Common myeloid progenitor, CD34-positive (primary cell): ENCODE data around the gene RABGAP1.

Experiments
- CTCF ChIA-PET: fragments of 350-600 bp; sonication (Branson Sonifier 250); formaldehyde crosslinking; loops from one replicate; lab custom pipeline; 2021; ENCODE audit warnings: antibody characterized with exemption; lab: Charles Lee
- POLR2A ChIA-PET: fragments of 350-600 bp; sonication (Branson Sonifier 250); formaldehyde crosslinking; loops from one replicate; lab custom pipeline; 2021; ENCODE audit warnings: antibody characterized with exemption; lab: Charles Lee
- DNase-seq, 3 donors: peaks; one replicate each; pipeline versions ENCODE4 v3.0.0 to v3.0.0-alpha.2; 2013
- H3K27ac ChIP-seq, 2 experiments: 1 replicate in 1 of 2; 2 replicates in 1 of 2; pipeline ENCODE4 v1.7.0; 2013; ENCODE audit warnings: inconsistent platforms in 2 of 2, low read length in 2 of 2, mild to moderate bottlenecking in 2 of 2, low read depth in 1 of 2, moderate library complexity in 1 of 2; ENCODE audit not compliant: severe bottlenecking in 2 of 2, insufficient read depth in 1 of 2, poor library complexity in 1 of 2
- H3K27me3 ChIP-seq, 5 experiments: replicated peaks in 2 of 5; 1 replicate in 3 of 5; 2 replicates in 2 of 5; pipeline versions ENCODE4 v1.6.1 to v1.7.0; 2013; ENCODE audit warnings: low read length in 4 of 5, mild to moderate bottlenecking in 2 of 5, moderate library complexity in 2 of 5, inconsistent platforms in 1 of 5; ENCODE audit not compliant: insufficient read depth in 5 of 5, control insufficient read depth in 4 of 5
- H3K36me3 ChIP-seq, 4 experiments: 1 replicate in 2 of 4; 2 replicates in 2 of 4; pipeline versions ENCODE4 v1.6.1 to v1.7.0; 2013; ENCODE audit warnings: low read length in 3 of 4, control low read depth in 1 of 4, mild to moderate bottlenecking in 1 of 4; ENCODE audit not compliant: control insufficient read depth in 4 of 4, insufficient read depth in 4 of 4
- H3K4me1 ChIP-seq, 4 experiments: 1 replicate in 3 of 4; 2 replicates in 1 of 4; pipeline versions ENCODE4 v1.6.1 to v1.7.1; 2013; ENCODE audit warnings: low read length in 3 of 4, mild to moderate bottlenecking in 3 of 4, control low read depth in 1 of 4, inconsistent platforms in 1 of 4, moderate library complexity in 1 of 4; ENCODE audit not compliant: control insufficient read depth in 4 of 4, insufficient read depth in 4 of 4; ENCODE audit errors: control extremely low read depth in 1 of 4
- H3K4me3 ChIP-seq, 7 experiments: 1 replicate in 4 of 7; 2 replicates in 3 of 7; pipeline versions ENCODE4 v1.5.1 to v1.7.0; 2013; ENCODE audit warnings: mild to moderate bottlenecking in 7 of 7, low read length in 6 of 7, moderate library complexity in 6 of 7, inconsistent platforms in 2 of 7, low read depth in 2 of 7, control low read depth in 1 of 7; ENCODE audit not compliant: insufficient read depth in 4 of 7, control insufficient read depth in 1 of 7; ENCODE audit errors: extremely low read depth in 1 of 7
- H3K9me3 ChIP-seq, 5 experiments: 1 replicate in 4 of 5; 2 replicates in 1 of 5; pipeline versions ENCODE4 v1.6.1 to v1.7.1; 2013; ENCODE audit warnings: low read length in 4 of 5, mild to moderate bottlenecking in 2 of 5, inconsistent platforms in 1 of 5, low read depth in 1 of 5, moderate library complexity in 1 of 5; ENCODE audit not compliant: control insufficient read depth in 4 of 5, insufficient read depth in 2 of 5; ENCODE audit errors: control extremely low read depth in 1 of 5
- WGBS: methylation state at CpG from one replicate; pipeline ENCODE4 v1.1.5; 2013; ENCODE audit not compliant: insufficient coverage; 5-methylcytosine and 5-hydroxymethylcytosine counted together

RABGAP1 gene

GRCh38 chr9:123090198-123090896 lies 149.5 kb downstream of the RABGAP1 start:
- Histone ChIP-seq H3K4me1 (no peaks in the 10 kb centered on the region), H3K9me3 (no peaks in the 10 kb centered on the region), H3K27me3 (no peaks in the 10 kb centered on the region), H3K36me3 (peaks cover 27 to 94% (median 51%) of the 10 kb centered on the region in 4 experiments), H3K4me3 (no peak overlapping the region), H3K27ac (no peak overlapping the region)
- WGBS = 99% methylated on average over 7 of the region's 8 CpGs
- ChIA-PET CTCF (interaction anchor here (1.1 to 6.1 kb wide), 7 partner anchors 9 to 265 kb away, joined by 3 to 46 read pairs (median 4); no protein-coding TSS in a partner anchor), POLR2A (no interaction called here)
- DNase-seq = no peak

GRCh38 chr9:123090956-123091355 lies 150.1 kb downstream of the RABGAP1 start:
- Histone ChIP-seq H3K9me3 (no peaks in the 10 kb centered on the region), H3K4me3 (no peak overlapping the region), H3K27ac (no peak overlapping the region), H3K27me3 (no peaks in the 10 kb centered on the region), H3K4me1 (no peaks in the 10 kb centered on the region), H3K36me3 (peaks cover 27 to 93% (median 52%) of the 10 kb centered on the region in 4 experiments)
- 100% methylated on average over 1 of the region's 2 CpGs for WGBS
- ChIA-PET POLR2A (no interaction called here), CTCF (interaction anchor here (1.0 to 6.1 kb wide), 10 partner anchors 10 to 264 kb away, joined by 3 to 46 read pairs (median 4); no protein-coding TSS in a partner anchor)
- no peak for DNase-seq

GRCh38 chr9:123091459-123091858 lies 150.6 kb downstream of the RABGAP1 start:
- no peak overlapping the region for H3K27ac ChIP-seq
- H3K9me3 ChIP-seq = no peaks in the 10 kb centered on the region
- CTCF ChIA-PET = interaction anchor here (1.0 to 6.1 kb wide), 9 partner anchors 10 to 263 kb away, joined by 3 to 46 read pairs (median 4); no protein-coding TSS in a partner anchor
- DNase-seq = peak in 1 of 3 donors; percentile 29
- no peaks in the 10 kb centered on the region for H3K27me3 ChIP-seq
- H3K4me3 ChIP-seq = no peak overlapping the region
- WGBS = 100% methylated on average over 1 of the region's 2 CpGs
- POLR2A ChIA-PET = no interaction called here
- H3K4me1 ChIP-seq = no peaks in the 10 kb centered on the region
- peaks cover 30 to 93% (median 53%) of the 10 kb centered on the region in 4 experiments for H3K36me3 ChIP-seq

- no peak overlapping the region for H3K4me3 ChIP-seq
- no peak overlapping the region for H3K27ac ChIP-seq
- POLR2A ChIA-PET = no interaction called here
- peaks cover 33 to 93% (median 63%) of the 10 kb centered on the region in 4 experiments for H3K36me3 ChIP-seq
- H3K9me3 ChIP-seq = no peaks in the 10 kb centered on the region
- 92% methylated on average over 2 of the region's 3 CpGs for WGBS
- H3K27me3 ChIP-seq = no peaks in the 10 kb centered on the region
- H3K4me1 ChIP-seq = no peaks in the 10 kb centered on the region
- CTCF ChIA-PET = interaction anchor here (0.6 to 6.1 kb wide), 8 partner anchors 8 to 256 kb away, joined by 3 to 46 read pairs (median 4); no protein-coding TSS in a partner anchor
- no peak for DNase-seq
Observed at GRCh38 chr9:123093141-123093540, 152.3 kb downstream of the RABGAP1 start.

- no peaks in the 10 kb centered on the region for H3K27me3 ChIP-seq
- peaks cover 34 to 93% (median 60%) of the 10 kb centered on the region in 4 experiments for H3K36me3 ChIP-seq
- POLR2A ChIA-PET = no interaction called here
- WGBS = 71% methylated on average over 1 of the region's 3 CpGs
- no peak for DNase-seq
- no peak overlapping the region for H3K4me3 ChIP-seq
- H3K9me3 ChIP-seq = no peaks in the 10 kb centered on the region
- H3K27ac ChIP-seq = no peak overlapping the region
- no peaks in the 10 kb centered on the region for H3K4me1 ChIP-seq
- CTCF ChIA-PET = interaction anchor here (1.1 to 2.4 kb wide), 3 partner anchors 10 to 258 kb away, joined by 3 to 9 read pairs (median 4); no protein-coding TSS in a partner anchor
Observed at GRCh38 chr9:123096987-123097386, 156.2 kb downstream of the RABGAP1 start.

- ChIA-PET POLR2A (no interaction called here), CTCF (interaction anchor here (1.0 to 2.4 kb wide), 6 partner anchors 9 to 257 kb away, joined by 3 to 9 read pairs (median 4); no protein-coding TSS in a partner anchor)
- peaks cover 35 to 93% (median 59%) of the 10 kb centered on the region in 4 experiments for H3K36me3 ChIP-seq
- DNase-seq = no peak
- H3K27me3 ChIP-seq = no peaks in the 10 kb centered on the region
- 100% methylated on average over 3 of the region's 3 CpGs for WGBS
- H3K27ac ChIP-seq = no peak overlapping the region
- H3K4me1 ChIP-seq = no peaks in the 10 kb centered on the region
- H3K9me3 ChIP-seq = no peaks in the 10 kb centered on the region
- no peak overlapping the region for H3K4me3 ChIP-seq
Observed at GRCh38 chr9:123097430-123098095, 156.7 kb downstream of the RABGAP1 start.
